AG10803 (cell line): ENCODE results near the gene CDC42EP2.
"Not testable (repeated sequence)": the region's sequence is repeated elsewhere in the genome, so short reads cannot be mapped to it uniquely, and the experiment has no call there.

Experiments used
- DNase-seq: peaks from one replicate; pipeline ENCODE4 v3.0.0; 2010; ENCODE audit warnings: low read depth
- H3K4me3 ChIP-seq: 2 replicates; pipeline ENCODE4 v1.5.1; 2011; ENCODE audit warnings: mild to moderate bottlenecking, low read length, control low read depth
- CTCF ChIP-seq: conservative IDR thresholded peaks from 2 replicates; pipeline ENCODE4 v1.5.1; 2011; ENCODE audit warnings: mild to moderate bottlenecking, low read length, control low read depth, inconsistent platforms

Gene CDC42EP2

DNA sequence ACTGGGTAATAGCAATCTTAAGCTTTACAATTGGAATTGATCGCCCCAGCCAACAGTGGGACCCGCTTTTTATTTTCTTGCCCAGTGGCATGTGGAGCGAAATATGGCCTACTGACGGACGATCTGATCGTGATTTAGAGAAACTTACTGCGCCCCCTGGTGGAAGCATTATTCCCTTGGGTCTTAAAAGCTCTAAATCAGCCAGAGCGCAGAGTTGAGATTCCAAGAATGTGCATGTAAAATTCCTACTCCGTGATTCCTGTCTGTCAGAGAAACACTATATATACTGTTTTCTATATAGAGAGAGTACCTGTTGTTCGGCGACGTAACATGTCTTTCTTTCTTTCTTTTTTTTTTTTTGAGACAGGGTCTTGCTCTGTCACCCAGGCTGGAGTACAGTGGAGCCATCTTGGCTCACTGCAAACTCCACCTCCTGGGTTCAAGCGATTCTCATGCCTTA is 15.3 kb downstream of the CDC42EP2 start:
- peak; percentile 76 for TF ChIP-seq CTCF
- DNase-seq = peak; percentile 89
- H3K4me3 ChIP-seq = no peak overlapping the region

- no peak for TF ChIP-seq CTCF
- H3K4me3 ChIP-seq = no peak overlapping the region
- DNase-seq = no peak
Observed at GRCh38 chr11:65330544-65330943, 15.9 kb downstream of the CDC42EP2 start.

- DNase-seq, H3K4me3 ChIP-seq: not testable (repeated sequence)
Observed at GRCh38 chr11:65332591-65332990, 17.9 kb downstream of the CDC42EP2 start.

DNA sequence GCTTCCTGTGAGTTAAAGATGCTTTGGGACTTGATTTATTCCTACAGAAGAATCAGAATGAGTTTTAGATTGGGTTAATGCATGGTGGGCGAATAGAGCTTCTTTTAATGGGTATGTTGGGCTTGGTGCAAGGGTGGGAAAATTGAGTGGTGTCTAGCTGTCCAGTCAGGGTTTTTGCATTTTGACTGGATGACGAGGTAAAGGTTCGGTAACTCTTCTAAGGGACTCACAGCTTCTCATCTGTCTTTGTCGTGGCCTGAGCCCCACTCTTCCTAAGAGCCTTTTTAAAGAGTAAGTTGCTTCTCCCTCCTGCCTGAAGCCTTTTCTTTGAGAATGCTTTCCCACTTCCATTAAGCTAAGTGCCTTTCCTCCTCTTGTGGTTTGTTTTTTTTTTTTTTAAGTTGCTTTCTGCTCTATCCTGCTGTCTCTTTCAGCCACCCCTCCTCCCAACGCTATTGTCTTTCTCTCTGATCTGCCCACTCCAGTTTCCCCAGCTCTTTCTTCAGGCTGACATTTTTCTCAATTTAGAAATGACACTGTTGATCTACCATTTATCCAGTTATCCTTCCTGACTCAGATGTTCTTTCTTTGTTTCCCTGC is 20.1 kb downstream of the CDC42EP2 start:
- peak overlapping the region; percentile 91 for H3K4me3 ChIP-seq
- no peak for DNase-seq
- TF ChIP-seq CTCF = no peak

GRCh38 chr11:65338676-65339075 is 24.0 kb downstream of the CDC42EP2 start:
- TF ChIP-seq CTCF = no peak
- H3K4me3 ChIP-seq = no peak overlapping the region
- DNase-seq = no peak

GRCh38 chr11:65340226-65340625 is 25.6 kb downstream of the CDC42EP2 start:
- no peak for TF ChIP-seq CTCF
- DNase-seq = no peak
- H3K4me3 ChIP-seq = no peak overlapping the region

DNA sequence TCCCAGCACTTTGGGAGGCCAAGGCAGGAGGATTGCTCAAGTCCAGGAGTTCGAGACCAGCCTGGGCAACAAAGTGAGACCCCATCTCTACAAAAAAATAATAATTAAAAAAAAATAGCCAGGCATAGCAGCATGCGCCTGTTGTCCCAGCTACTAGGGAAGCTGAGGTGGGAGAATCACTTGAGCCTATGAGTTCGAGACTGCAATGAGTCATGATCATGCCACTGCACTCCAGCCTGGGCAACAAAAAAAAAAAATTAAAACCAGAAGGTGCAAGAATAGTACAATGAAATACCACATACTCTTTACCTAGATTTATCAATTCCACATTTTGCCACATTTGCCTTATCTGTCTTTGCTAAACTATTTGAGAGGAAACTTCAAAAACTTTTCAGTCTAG is 27.2 kb downstream of the CDC42EP2 start:
- no peak for TF ChIP-seq CTCF
- no peak overlapping the region for H3K4me3 ChIP-seq
- DNase-seq = no peak

GRCh38 chr11:65351511-65351910 is 36.8 kb downstream of the CDC42EP2 start:
- no peak for TF ChIP-seq CTCF
- DNase-seq = no peak
- no peak overlapping the region for H3K4me3 ChIP-seq
